ENCODE measurements around the gene DIS3L2. TPM values are rescaled to one million over a fixed set of nuclear protein-coding genes. Genes with fewer than 3 reads are reported as not detected.
"Not testable (repeated sequence)": the region's sequence is repeated elsewhere in the genome, so short reads cannot be mapped to it uniquely, and the experiment has no call there.

The DIS3L2 gene
- total RNA-seq, 1 experiment from 2014 or later = 19.9 TPM

DNA sequence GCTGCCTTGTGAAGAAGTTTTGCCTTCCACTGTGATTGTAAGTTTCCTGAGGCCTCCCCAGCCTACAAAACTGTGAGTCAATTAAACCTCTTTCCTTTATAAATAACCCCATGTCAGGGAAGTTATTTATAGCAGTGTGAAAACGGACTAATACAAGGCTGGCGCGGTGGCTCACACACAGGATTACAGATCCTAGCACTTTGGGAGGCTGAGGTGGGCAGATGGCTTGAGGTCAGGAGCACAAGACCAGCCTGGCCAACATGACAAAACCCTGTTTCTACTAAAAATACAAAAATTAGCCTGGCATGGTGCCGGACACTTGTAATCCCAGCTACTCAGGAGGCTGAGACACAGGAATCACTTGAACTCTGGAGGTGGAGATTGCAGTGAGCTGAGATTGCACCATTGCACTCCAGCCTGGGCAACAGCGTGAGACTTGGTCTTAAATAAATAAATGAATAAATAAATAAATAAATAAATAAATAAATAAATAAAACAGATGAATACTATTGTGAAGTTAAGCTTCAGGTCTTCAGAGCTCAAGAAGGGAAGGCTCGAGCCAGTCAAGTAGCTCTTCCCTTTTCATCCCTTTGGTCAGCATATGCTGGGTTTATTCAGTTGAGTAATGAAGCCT lies 154.3 kb downstream of the DIS3L2 start:
- not testable (repeated sequence) for DNase-seq (ENCODE audit: low read depth)

- no peak for DNase-seq (ENCODE audit: low read depth)
Measured at GRCh38 chr2:232116852-232117251, 155.3 kb downstream of the DIS3L2 start.

DNA sequence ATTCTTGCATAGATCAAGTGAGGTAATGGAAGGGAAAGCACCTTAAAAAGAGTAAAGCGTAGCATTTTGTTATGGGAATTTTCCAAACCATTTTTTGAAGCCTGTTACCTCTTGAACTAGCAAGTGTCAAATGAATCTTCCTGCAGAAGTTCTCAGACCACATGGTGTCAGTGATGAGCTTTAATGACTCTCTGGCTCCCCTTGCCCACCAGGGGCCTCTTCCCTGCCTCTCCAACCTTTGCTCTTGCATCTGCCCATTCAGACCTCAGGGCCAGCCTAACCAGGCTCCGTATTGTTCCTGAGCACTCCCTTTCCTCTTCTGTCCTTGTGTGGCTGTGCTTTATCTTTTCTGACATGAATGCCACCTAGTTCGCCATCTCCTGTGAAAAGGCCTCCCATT lies 155.9 kb downstream of the DIS3L2 start:
- DNase-seq (ENCODE audit: low read depth) = no peak

GRCh38 chr2:232120911-232121310 lies 159.4 kb downstream of the DIS3L2 start:
- no peak for DNase-seq (ENCODE audit: low read depth)

GRCh38 chr2:232124309-232124708 lies 162.8 kb downstream of the DIS3L2 start:
- DNase-seq (ENCODE audit: low read depth) = no peak

- no peak for DNase-seq (ENCODE audit: low read depth)
Measured at GRCh38 chr2:232126301-232127099, 165.0 kb downstream of the DIS3L2 start.

GRCh38 chr2:232129483-232129882 lies 168.0 kb downstream of the DIS3L2 start:
- no peak for DNase-seq (ENCODE audit: low read depth)

DNA sequence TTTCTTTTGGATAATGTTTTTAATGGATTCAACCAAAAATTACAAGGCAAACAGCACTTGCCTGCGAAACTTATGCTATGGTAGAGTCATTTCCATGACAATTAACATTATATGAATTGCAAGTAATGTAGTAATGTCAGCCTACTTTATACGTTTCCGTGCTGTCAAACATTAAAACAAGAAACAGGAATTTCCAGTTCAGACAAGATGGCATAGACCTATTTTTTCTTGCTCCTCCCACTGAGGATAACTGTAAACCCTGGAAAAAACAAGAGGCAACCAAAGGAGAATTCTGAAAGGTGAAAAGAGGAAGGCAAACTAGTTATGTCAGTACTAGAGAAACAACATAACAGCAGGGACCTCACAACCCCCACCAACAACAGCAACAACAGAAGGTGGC lies 170.7 kb downstream of the DIS3L2 start:
- DNase-seq (ENCODE audit: low read depth) = no peak

- peak; percentile 15 for DNase-seq (ENCODE audit: low read depth)
Measured at GRCh38 chr2:232133078-232133477, 171.6 kb downstream of the DIS3L2 start.

GRCh38 chr2:232134939-232135338 lies 173.4 kb downstream of the DIS3L2 start:
- no peak for DNase-seq (ENCODE audit: low read depth)

DNA sequence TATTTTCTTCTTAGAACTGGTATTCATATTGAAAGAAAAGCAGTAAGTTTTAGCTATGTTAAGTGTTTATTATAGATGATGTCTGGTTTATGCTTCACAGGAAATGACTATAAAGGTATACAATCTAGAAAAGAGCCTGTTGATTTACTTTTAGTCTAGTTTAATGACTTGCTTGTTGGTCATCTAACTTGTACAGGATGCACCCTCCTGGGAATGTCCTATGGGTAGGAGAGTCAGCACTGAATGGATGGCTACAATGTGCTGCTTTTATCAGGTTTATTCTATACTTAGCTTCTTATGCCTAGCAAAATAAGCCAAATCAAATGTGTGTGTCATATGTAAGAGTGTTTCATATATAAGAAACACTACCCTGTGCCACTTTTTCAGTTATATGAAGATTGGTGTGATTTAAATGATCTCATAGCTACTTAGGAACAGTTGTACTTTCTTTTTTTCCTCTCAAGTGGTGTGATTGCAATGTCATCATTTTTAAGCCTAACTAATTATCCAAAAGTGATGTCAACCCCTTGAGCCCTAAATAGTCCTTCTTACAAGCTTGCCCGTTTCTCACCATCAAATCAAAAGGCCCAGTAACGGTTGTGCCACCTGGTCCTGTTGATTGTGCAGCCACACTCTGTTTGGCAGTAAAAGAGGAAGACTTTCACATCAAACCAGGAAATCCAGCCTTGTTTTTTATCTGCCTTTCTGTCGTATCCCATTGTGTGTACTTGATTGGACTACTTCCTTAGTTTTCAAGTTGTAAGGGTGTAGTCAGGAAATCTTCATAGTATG lies 176.0 kb downstream of the DIS3L2 start:
- DNase-seq (ENCODE audit: low read depth) = no peak

GRCh38 chr2:232138441-232138840 lies 176.9 kb downstream of the DIS3L2 start:
- no peak for DNase-seq (ENCODE audit: low read depth)

DNA sequence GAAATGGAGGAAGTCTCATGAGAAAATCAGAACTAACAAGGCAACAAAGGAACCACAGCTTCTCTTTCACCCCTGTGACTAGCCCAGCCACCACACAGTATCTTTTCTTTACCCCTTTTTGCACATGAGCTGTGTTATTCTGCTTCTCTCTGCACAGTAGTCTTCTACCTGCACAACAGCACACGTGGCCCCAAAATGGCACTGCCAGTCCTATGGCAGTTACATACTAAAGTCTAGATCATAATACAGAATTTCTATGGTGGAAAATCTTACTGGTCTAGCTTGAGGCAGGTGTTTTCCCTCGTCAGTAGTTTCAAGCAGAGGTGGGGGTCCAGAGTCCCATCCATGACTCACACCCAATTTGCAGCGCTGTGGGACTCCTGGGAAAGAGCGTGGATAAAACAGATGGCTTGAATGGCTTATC lies 177.7 kb downstream of the DIS3L2 start:
- no peak for DNase-seq (ENCODE audit: low read depth)

DNA sequence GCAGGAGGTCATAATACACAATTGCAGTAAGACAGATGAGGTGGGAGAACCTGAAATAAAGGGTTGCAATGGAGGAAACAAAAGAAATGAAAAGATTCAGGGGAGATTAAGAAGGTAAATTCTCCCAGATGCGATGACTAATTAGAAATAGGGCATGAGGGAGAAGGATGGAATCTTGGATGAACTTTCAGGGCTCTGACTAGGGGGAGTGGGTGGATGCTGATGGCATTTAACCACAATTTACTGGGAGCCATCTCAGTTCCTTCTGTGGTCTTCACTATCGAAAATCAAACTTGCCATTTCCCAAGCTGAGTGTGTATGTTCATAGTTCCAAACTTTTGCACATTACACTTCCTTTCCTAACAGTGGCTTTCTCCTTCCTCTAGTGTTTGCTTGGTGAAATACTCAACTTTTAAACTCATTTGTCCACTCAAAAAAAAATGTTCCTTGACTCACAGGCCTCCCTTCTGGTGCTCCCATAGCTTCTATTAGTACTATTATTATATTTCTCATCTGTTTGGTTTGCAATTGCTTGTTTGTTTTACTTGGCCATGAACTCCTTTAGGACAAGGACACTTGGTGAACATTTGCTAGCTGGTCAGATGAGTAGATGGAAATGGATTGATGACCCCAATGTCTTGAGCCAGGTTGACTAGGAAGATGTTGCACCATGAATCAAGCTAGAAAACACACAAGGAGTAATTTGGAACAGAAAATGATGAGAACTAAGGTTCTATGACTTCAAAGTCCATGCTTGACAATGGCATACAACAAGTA lies 178.5 kb downstream of the DIS3L2 start:
- DNase-seq (ENCODE audit: low read depth) = peak; percentile 10

DNA sequence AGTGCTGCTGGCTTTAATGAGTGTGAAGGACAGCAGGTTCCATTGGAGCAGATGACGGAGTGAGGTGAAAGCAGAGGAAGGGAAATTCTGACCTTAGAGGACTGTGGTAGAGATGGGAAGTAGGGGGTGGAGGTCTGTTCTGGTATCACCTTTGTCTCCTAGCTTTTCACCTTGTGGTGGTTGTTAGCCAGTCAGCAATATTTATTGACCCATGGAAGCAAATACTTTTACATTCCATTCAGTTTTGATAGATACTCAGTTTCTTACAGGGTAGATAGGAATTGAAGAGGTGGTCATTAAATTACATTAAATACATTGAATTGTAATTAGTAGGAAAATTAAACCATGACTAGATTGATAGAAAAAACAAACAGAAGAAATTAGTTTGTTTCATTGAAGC lies 180.1 kb downstream of the DIS3L2 start:
- DNase-seq (ENCODE audit: low read depth) = no peak

DNA sequence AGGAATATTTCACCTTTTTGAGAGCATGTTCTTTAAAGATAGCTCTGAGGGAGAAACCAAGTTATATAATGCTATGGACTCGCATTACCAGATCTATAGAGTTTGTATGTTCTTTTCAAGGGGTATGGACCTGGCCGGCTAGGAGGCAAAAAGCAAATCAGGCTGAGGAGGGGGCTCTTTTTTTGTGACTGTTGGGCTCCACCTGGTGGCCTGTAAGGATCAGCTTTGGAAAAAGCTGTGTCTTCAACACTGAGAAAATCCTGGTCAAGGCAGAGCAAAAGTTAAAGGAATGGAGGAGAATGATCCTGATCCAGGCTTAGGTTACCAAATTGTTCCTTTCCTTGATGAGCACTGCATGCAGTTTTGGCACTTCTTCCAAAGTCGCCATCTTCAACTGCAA lies 180.5 kb downstream of the DIS3L2 start:
- DNase-seq (ENCODE audit: low read depth) = peak; percentile 19

DNA sequence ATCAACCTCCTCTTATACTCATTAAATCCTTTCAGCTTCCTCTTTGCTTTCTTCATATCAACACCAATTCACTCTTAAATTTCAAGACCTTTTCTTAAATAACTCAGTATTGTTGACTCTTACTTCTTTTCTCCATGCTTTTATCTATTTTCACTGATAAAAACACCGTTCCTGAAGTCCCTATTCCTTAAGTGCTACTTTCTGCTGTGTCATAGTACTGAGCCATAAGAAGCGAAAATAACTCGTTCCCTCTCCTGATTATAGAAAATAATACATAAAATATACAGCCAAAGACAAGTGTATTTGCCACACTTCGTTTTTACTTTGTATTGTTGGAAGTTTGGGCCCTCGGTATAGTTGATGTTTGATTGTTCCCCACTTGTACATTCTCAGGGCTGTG lies 181.0 kb downstream of the DIS3L2 start:
- no peak for DNase-seq (ENCODE audit: low read depth)

DNA sequence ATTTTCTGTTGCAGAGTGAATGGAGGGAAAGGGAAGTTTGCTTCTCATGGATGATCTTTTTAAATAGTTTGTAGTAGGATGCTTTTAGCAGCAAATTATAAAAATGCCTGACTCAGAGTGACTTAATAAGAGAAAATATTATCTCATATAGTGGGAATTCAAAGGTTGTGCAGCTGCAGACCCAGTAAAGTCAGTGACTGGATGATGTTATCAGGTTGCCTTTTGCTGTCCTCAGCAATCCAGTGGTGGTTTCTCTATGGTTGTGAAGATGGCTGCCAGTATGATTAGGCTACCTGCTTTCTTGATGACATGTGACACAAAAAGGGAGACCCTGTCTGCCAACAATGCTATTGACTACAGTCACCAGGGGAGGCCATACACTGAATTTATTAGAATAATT lies 184.8 kb downstream of the DIS3L2 start:
- DNase-seq (ENCODE audit: low read depth) = peak; percentile 11

DNA sequence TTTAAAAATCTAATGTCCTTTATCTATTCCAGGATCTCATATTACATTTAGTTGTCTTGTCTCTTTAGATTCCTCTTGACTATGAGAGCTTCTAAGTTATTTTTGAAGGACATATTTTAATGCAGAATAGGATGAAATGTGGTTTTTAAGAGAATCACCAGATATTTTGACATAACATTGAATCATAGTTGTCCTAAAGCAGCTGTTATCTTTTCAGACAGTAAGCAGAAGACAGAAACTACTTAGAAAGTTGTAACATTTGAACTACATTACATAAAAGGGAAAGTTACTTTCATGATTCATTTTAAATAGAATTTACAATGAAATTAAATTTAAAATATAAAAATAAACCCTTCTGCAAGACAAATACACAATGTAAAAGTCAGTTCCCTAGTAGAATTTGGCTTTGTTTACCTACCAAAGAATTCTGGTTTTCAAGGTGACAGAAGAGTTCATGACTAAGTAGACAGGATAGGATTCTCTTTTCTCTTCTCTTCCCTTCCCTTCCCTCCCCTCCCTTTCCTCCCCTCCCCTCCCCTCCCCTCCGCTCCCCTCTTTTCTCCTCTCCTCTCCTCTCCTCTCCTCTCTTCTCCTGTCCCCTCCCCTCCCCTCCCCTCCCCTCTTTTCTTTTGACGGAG lies 186.0 kb downstream of the DIS3L2 start:
- DNase-seq (ENCODE audit: low read depth) = peak; percentile 64

DNA sequence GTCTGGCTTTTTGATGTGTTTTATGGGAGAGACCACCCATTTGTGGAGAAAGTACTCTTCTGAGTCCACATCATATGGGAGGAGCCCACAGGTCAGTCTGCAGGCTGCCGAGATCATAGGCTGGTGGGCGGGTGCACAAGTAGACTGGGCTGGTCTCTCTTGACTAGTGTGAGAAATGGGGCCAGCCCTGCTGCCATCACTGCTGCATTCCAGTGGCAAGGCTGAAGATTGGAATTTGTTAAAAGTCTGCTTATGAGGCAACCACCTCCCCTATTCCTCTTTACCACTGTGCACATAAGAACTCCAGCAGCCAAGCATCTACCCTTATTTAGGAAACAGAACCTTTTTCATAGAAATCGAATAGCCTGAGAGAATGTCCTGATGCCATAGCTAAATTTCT lies 200.7 kb downstream of the DIS3L2 start:
- no peak for DNase-seq (ENCODE audit: low read depth)

- no peak for DNase-seq (ENCODE audit: low read depth)
Measured at GRCh38 chr2:232170396-232170795, 208.9 kb downstream of the DIS3L2 start.

All from LHCN-M2 (cell line).